NB4 (cell line): ENCODE data around the gene RRP1.

Experiments
- CTCF ChIP-seq: IDR thresholded peaks from one replicate; pipeline ENCODE4 v1.5.1; 2012; ENCODE audit warnings: low read depth, low read length
- MAX ChIP-seq: IDR thresholded peaks from 2 replicates; pipeline ENCODE4 v1.6.1; 2011; ENCODE audit warnings: low read depth, low read length
- POLR2A ChIP-seq: IDR thresholded peaks from 2 replicates; pipeline ENCODE4 v1.6.1; 2011; ENCODE audit warnings: mild to moderate bottlenecking; ENCODE audit not compliant: insufficient read length; ENCODE audit errors: extremely low read depth

DNA sequence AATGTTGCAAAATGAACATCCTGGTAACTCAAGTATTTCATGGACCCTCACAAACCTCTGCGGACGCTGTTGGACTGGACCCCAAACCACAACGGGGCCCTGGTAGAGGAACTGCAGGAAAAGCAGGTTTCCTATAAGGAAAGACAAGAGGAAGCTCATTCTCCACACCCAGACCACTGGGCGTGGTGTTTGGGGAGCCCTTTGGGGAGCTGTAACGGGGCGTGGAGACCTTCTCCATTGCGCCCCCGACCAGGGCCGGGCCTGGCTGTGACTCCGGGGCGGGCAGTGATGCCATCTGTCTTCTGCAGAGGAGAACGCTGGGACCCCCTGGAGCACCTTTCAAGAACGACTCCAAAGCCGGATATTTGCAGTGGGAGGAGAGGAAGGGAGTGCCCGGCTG, 45.7 kb downstream of the RRP1 start:
- TF ChIP-seq CTCF (no peak), POLR2A (no peak), MAX (no peak)
